Measurements from ENCODE around the gene SMPX.

The SMPX gene

DNA sequence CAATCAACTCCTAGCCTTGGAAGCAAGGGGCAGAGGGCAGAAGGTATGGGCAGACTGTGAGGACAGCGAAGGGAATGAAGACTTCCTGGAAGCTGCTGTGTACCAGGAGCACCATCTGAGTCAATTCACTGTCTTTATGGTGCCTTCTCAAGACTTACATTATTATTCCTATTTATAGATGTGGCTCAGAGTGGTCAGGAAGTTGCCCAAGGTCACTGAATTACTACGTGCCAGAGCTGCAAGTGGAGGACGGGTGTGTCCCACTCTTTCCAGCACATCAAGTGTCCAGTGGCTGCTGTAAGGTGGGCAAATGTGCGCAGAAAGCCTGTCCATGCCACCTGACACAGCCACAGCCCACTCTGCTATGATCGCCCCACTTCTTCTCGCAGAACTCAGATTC is 32.0 kb downstream of the SMPX start:
- ATAC-seq = no peak
- TF ChIP-seq ZNF8 (CRISPR knock-in tag; IDR thresholded peaks at IDR 0.05) (no peak), ESRRG (CRISPR knock-in tag; IDR thresholded peaks at IDR 0.05) (no peak), SNAI2 (CRISPR knock-in tag; IDR thresholded peaks at IDR 0.05) (no peak), RARB (CRISPR knock-in tag; IDR thresholded peaks at IDR 0.05) (no peak), GLIS3 (CRISPR knock-in tag; IDR thresholded peaks at IDR 0.05) (no peak), CREB5 (CRISPR knock-in tag; IDR thresholded peaks at IDR 0.05; ENCODE audit: low read depth) (no peak), PATZ1 (CRISPR knock-in tag; IDR thresholded peaks at IDR 0.05; ENCODE audit: borderline replicate concordance) (no peak), ARNTL (CRISPR knock-in tag; IDR thresholded peaks at IDR 0.05; ENCODE audit: borderline replicate concordance, low read depth) (no peak), ZC3H10 (CRISPR knock-in tag; IDR thresholded peaks at IDR 0.05) (no peak)

DNA sequence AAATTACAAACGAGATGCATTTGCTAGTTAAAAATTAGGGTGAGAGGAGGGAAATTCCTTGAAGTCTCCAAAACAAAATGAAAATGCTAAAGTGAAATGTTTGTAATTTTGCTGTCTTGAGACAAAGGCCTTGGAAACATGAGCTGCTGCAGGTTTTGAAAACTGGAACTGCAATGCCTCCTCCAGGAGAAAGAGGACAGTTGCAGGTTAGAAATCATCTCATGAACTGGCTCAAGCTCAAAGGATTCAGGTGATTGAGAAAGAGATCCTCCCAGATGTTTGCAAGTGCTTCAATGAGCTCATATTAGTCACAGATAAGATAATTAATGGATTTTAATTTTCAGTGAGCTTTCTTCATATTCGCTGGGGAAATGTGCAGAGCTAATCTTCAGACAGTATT is 32.4 kb downstream of the SMPX start:
- TF ChIP-seq SNAI2 (CRISPR knock-in tag; IDR thresholded peaks at IDR 0.05) (no peak), CREB5 (CRISPR knock-in tag; IDR thresholded peaks at IDR 0.05; ENCODE audit: low read depth) (no peak), RARB (CRISPR knock-in tag; IDR thresholded peaks at IDR 0.05) (no peak), CSRNP3 (CRISPR knock-in tag; IDR thresholded peaks at IDR 0.05) (no peak), PPARA (CRISPR knock-in tag; IDR thresholded peaks at IDR 0.05; ENCODE audit: borderline replicate concordance) (no peak), OSR1 (CRISPR knock-in tag; IDR thresholded peaks at IDR 0.05) (no peak), PATZ1 (CRISPR knock-in tag; IDR thresholded peaks at IDR 0.05; ENCODE audit: borderline replicate concordance) (no peak), ESRRG (CRISPR knock-in tag; IDR thresholded peaks at IDR 0.05) (no peak)
- TF ChIP-seq, protein P1, sequence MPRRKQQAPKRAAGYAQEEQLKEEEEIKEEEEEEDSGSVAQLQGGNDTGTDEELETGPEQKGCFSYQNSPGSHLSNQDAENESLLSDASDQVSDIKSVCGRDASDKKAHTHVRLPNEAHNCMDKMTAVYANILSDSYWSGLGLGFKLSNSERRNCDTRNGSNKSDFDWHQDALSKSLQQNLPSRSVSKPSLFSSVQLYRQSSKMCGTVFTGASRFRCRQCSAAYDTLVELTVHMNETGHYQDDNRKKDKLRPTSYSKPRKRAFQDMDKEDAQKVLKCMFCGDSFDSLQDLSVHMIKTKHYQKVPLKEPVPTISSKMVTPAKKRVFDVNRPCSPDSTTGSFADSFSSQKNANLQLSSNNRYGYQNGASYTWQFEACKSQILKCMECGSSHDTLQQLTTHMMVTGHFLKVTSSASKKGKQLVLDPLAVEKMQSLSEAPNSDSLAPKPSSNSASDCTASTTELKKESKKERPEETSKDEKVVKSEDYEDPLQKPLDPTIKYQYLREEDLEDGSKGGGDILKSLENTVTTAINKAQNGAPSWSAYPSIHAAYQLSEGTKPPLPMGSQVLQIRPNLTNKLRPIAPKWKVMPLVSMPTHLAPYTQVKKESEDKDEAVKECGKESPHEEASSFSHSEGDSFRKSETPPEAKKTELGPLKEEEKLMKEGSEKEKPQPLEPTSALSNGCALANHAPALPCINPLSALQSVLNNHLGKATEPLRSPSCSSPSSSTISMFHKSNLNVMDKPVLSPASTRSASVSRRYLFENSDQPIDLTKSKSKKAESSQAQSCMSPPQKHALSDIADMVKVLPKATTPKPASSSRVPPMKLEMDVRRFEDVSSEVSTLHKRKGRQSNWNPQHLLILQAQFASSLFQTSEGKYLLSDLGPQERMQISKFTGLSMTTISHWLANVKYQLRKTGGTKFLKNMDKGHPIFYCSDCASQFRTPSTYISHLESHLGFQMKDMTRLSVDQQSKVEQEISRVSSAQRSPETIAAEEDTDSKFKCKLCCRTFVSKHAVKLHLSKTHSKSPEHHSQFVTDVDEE (CRISPR knock-in tag; IDR thresholded peaks at IDR 0.05) = no peak
- no peak for ATAC-seq

- no peak for ATAC-seq
- TF ChIP-seq, protein P2, sequence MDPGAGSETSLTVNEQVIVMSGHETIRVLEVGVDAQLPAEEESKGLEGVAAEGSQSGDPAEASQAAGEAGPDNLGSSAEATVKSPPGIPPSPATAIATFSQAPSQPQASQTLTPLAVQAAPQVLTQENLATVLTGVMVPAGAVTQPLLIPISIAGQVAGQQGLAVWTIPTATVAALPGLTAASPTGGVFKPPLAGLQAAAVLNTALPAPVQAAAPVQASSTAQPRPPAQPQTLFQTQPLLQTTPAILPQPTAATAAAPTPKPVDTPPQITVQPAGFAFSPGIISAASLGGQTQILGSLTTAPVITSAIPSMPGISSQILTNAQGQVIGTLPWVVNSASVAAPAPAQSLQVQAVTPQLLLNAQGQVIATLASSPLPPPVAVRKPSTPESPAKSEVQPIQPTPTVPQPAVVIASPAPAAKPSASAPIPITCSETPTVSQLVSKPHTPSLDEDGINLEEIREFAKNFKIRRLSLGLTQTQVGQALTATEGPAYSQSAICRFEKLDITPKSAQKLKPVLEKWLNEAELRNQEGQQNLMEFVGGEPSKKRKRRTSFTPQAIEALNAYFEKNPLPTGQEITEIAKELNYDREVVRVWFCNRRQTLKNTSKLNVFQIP (CRISPR knock-in tag; IDR thresholded peaks at IDR 0.05; ENCODE audit: borderline replicate concordance, low read depth) = no peak
- TF ChIP-seq ZNF565 (CRISPR knock-in tag; conservative IDR thresholded peaks at IDR 0.05; ENCODE audit: low read depth) (no peak), ISL1 (CRISPR knock-in tag; IDR thresholded peaks at IDR 0.05) (no peak), SNAI2 (CRISPR knock-in tag; IDR thresholded peaks at IDR 0.05) (no peak), CREB5 (CRISPR knock-in tag; IDR thresholded peaks at IDR 0.05; ENCODE audit: low read depth) (no peak), CSDC2 (CRISPR knock-in tag; IDR thresholded peaks at IDR 0.05) (no peak), CSRNP3 (CRISPR knock-in tag; IDR thresholded peaks at IDR 0.05) (no peak), ESRRG (CRISPR knock-in tag; IDR thresholded peaks at IDR 0.05) (no peak), ARNTL (CRISPR knock-in tag; IDR thresholded peaks at IDR 0.05; ENCODE audit: borderline replicate concordance, low read depth) (no peak)
- TF ChIP-seq, protein P1 (CRISPR knock-in tag; IDR thresholded peaks at IDR 0.05) = no peak
Observed at GRCh38 chrX:21723814-21724213, 34.1 kb downstream of the SMPX start.
